ENCODE measurements around the gene ADGRE2. TPM values are rescaled to one million over a fixed set of nuclear protein-coding genes. Genes with fewer than 3 reads are reported as not detected.

Gene ADGRE2
- total and polyA plus RNA-seq, 2 experiments from 2014 or later: 2.4 TPM

DNA sequence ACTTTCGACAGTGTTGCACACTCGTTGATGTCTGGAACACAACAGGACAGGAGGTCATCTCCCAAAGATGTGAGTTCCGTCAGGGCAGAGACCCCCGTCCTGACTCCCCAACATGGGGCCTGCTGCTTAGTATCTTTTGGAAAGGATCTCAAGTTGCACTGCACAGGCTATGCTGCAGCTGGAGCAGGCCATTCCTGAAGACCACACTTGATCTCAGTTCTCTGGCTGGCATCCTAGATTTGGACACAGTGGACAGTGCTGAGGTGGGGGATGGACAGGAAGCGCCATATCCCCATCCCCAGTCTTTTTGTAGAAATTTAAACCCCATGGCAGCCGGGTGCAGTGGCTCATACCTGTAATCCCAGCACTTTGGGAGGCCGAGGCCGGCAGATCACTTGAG, 5.9 kb downstream of the ADGRE2 start (continued):
- TF ChIP-seq POLR2AphosphoS5 (IDR thresholded peaks at IDR 0.05; ENCODE audit: low read depth): no peak
- TF ChIP-seq, protein P1, sequence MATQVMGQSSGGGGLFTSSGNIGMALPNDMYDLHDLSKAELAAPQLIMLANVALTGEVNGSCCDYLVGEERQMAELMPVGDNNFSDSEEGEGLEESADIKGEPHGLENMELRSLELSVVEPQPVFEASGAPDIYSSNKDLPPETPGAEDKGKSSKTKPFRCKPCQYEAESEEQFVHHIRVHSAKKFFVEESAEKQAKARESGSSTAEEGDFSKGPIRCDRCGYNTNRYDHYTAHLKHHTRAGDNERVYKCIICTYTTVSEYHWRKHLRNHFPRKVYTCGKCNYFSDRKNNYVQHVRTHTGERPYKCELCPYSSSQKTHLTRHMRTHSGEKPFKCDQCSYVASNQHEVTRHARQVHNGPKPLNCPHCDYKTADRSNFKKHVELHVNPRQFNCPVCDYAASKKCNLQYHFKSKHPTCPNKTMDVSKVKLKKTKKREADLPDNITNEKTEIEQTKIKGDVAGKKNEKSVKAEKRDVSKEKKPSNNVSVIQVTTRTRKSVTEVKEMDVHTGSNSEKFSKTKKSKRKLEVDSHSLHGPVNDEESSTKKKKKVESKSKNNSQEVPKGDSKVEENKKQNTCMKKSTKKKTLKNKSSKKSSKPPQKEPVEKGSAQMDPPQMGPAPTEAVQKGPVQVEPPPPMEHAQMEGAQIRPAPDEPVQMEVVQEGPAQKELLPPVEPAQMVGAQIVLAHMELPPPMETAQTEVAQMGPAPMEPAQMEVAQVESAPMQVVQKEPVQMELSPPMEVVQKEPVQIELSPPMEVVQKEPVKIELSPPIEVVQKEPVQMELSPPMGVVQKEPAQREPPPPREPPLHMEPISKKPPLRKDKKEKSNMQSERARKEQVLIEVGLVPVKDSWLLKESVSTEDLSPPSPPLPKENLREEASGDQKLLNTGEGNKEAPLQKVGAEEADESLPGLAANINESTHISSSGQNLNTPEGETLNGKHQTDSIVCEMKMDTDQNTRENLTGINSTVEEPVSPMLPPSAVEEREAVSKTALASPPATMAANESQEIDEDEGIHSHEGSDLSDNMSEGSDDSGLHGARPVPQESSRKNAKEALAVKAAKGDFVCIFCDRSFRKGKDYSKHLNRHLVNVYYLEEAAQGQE (IDR thresholded peaks at IDR 0.05; ENCODE audit: unreplicated experiment): no peak
- no peak for TF ChIP-seq STAT1 (IDR thresholded peaks at IDR 0.05; ENCODE audit: unreplicated experiment)

DNA sequence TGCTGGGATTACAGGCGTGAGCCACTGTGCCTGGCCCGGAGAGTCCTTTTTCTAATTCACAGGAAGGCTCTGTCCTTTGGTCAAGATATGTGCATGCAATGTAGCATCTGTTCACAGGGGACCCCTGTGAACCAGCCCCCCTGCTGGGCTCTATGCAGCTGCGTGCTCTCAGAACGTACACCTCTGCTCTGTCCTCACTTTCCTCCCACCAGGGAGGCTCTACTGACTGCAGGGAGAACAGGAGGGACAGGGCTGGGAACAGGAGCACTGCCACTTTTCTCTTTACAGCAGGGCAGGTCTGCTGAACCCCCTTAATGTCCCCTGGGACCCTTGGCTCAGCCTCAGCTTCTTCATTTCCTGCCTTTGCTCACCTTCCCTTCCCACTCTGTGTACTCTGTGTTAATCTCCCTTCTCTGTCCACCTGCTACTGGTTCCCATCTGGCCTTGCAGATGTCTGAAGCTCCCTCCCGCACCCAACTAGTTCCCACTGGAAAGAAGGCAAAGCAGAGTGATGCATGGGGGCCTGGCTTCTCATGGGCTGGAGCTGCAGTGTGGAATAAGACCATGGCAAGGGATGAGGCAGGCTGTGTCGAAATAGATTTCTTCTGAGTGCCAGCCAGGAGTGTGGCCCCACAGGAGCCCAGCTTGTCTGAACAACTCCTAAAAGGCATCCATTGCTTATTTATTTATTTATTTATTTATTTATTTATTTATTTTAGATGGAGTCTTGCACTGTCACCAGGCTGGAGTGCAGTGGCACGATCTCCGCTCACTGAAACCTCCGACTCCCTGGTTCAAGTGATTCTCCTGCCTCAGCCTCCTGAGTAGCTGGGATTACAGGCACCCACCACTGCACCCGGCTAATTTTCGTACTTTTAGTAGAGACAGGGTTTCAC, 7.2 kb downstream of the ADGRE2 start:
- H3K36me3 Mint-ChIP-seq (ENCODE audit: low read depth): peaks cover 20% of the 10 kb centered on the region
- no peak overlapping the region for H3K4me3 ChIP-seq
- H3K4me3 Mint-ChIP-seq: no peak overlapping the region
- H2AFZ ChIP-seq: no peak overlapping the region
- H3K27me3 Mint-ChIP-seq (ENCODE audit: insufficient read depth, low read depth, poor library complexity): peaks cover 7% of the 10 kb centered on the region
- H3F3A ChIP-seq (replicated peaks; ENCODE audit: low read depth): no peaks in the 10 kb centered on the region
- H3K4me1 ChIP-seq (ENCODE audit: insufficient read depth): no peaks in the 10 kb centered on the region; the same call in 1 of the 2 replicates
- H3K36me3 ChIP-seq (ENCODE audit: insufficient read depth): no peaks in the 10 kb centered on the region
- no peak overlapping the region for H3K4me2 ChIP-seq
- H3K4me1 Mint-ChIP-seq: peaks cover 3% of the 10 kb centered on the region
- no peaks in the 10 kb centered on the region for H4K20me1 ChIP-seq (replicated peaks; ENCODE audit: insufficient read depth)
- no peaks in the 10 kb centered on the region for H3K9me2 ChIP-seq (ENCODE audit: insufficient read depth)
- H3K9me3 Mint-ChIP-seq: no peaks in the 10 kb centered on the region; the same call in 2 of the 3 replicates
- H3K27ac Mint-ChIP-seq: no peak overlapping the region
- no peaks in the 10 kb centered on the region for H3K79me2 ChIP-seq (replicated peaks; ENCODE audit: insufficient read depth)
- no peak for ATAC-seq
- H3K27ac ChIP-seq (ENCODE audit: low read depth): no peak overlapping the region
- no peak for DNase-seq (ENCODE audit: low spot score)
- peaks cover 3% of the 10 kb centered on the region; the same call in 1 of the 2 replicates for H3K27me3 ChIP-seq (ENCODE audit: insufficient read depth)
- TF ChIP-seq, protein P1 (IDR thresholded peaks at IDR 0.05; ENCODE audit: unreplicated experiment): no peak
- TF ChIP-seq, protein P2, sequence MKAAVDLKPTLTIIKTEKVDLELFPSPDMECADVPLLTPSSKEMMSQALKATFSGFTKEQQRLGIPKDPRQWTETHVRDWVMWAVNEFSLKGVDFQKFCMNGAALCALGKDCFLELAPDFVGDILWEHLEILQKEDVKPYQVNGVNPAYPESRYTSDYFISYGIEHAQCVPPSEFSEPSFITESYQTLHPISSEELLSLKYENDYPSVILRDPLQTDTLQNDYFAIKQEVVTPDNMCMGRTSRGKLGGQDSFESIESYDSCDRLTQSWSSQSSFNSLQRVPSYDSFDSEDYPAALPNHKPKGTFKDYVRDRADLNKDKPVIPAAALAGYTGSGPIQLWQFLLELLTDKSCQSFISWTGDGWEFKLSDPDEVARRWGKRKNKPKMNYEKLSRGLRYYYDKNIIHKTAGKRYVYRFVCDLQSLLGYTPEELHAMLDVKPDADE (IDR thresholded peaks at IDR 0.05): no peak
- no peak for TF ChIP-seq CREB1 (CRISPR knock-in tag; IDR thresholded peaks at IDR 0.05; ENCODE audit: low read depth)
- TF ChIP-seq EZH2 (IDR thresholded peaks at IDR 0.05; ENCODE audit: low read depth, unreplicated experiment): no peak
- no peak for TF ChIP-seq JUNB (IDR thresholded peaks at IDR 0.05; ENCODE audit: unreplicated experiment)
- TF ChIP-seq EZH2phosphoT487 (IDR thresholded peaks at IDR 0.05; ENCODE audit: unreplicated experiment): no peak
- TF ChIP-seq POLR2AphosphoS5 (IDR thresholded peaks at IDR 0.05; ENCODE audit: low read depth): no peak
- TF ChIP-seq STAT1 (IDR thresholded peaks at IDR 0.05; ENCODE audit: unreplicated experiment): no peak
- TF ChIP-seq, protein P3, sequence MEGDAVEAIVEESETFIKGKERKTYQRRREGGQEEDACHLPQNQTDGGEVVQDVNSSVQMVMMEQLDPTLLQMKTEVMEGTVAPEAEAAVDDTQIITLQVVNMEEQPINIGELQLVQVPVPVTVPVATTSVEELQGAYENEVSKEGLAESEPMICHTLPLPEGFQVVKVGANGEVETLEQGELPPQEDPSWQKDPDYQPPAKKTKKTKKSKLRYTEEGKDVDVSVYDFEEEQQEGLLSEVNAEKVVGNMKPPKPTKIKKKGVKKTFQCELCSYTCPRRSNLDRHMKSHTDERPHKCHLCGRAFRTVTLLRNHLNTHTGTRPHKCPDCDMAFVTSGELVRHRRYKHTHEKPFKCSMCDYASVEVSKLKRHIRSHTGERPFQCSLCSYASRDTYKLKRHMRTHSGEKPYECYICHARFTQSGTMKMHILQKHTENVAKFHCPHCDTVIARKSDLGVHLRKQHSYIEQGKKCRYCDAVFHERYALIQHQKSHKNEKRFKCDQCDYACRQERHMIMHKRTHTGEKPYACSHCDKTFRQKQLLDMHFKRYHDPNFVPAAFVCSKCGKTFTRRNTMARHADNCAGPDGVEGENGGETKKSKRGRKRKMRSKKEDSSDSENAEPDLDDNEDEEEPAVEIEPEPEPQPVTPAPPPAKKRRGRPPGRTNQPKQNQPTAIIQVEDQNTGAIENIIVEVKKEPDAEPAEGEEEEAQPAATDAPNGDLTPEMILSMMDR (conservative IDR thresholded peaks at IDR 0.05; ENCODE audit: low read depth in 2 of 2): no peak
- no peak for TF ChIP-seq NANOG (IDR thresholded peaks at IDR 0.05; ENCODE audit: borderline replicate concordance)
- TF ChIP-seq ZNF331 (CRISPR knock-in tag; IDR thresholded peaks at IDR 0.05; ENCODE audit: low read depth): no peak

All from GM23338 (cell line).